DOHH2 (cell line): ENCODE measurements around the gene MUSK.

ENCODE experiments used
- EZH2phosphoT487 ChIP-seq: fragments of 200-600 bp; sonication (generic); IDR thresholded peaks from 2 replicates; pipeline ENCODE4 v1.6.1; 2017; ENCODE audit warnings: borderline replicate concordance, mild to moderate bottlenecking, antibody characterized with exemption, low read length, moderate library complexity, mixed read lengths
- TF ChIP-seq, protein P1 (sequence below): fragments of 200-600 bp; sonication (generic); IDR thresholded peaks from one replicate; pipeline ENCODE4 v1.5.1; 2014; ENCODE audit warnings: antibody characterized with exemption, mild to moderate bottlenecking, low read depth, low read length; ENCODE audit not compliant: poor library complexity, severe bottlenecking

GRCh38 chr9:110691002-110691549, 22.5 kb downstream of the MUSK start:
- TF ChIP-seq, protein P1, sequence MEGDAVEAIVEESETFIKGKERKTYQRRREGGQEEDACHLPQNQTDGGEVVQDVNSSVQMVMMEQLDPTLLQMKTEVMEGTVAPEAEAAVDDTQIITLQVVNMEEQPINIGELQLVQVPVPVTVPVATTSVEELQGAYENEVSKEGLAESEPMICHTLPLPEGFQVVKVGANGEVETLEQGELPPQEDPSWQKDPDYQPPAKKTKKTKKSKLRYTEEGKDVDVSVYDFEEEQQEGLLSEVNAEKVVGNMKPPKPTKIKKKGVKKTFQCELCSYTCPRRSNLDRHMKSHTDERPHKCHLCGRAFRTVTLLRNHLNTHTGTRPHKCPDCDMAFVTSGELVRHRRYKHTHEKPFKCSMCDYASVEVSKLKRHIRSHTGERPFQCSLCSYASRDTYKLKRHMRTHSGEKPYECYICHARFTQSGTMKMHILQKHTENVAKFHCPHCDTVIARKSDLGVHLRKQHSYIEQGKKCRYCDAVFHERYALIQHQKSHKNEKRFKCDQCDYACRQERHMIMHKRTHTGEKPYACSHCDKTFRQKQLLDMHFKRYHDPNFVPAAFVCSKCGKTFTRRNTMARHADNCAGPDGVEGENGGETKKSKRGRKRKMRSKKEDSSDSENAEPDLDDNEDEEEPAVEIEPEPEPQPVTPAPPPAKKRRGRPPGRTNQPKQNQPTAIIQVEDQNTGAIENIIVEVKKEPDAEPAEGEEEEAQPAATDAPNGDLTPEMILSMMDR, result no peak
- TF ChIP-seq EZH2phosphoT487, result no peak
